Immature natural killer cell (primary cell): ENCODE measurements around the gene NFATC3. TPM values are rescaled to one million over a fixed set of nuclear protein-coding genes. Genes with fewer than 3 reads are reported as not detected.
A peak's percentile ranks its signal among the peaks of the same experiment; 100 is the strongest.

Experiments
- DNase-seq, 3 donors: peaks; one replicate each; pipeline ENCODE4 v3.0.0; 2022; ENCODE audit warnings: mixed read lengths in 1 of 3
- H3K27ac Mint-ChIP-seq, 6 donors: one replicate each; pipeline ENCODE4 v1.8.0; 2020; ENCODE audit warnings: mixed read lengths in 6 of 6, mild to moderate bottlenecking in 5 of 6, inconsistent platforms in 4 of 6, moderate library complexity in 3 of 6
- H3K27me3 Mint-ChIP-seq, 3 donors: one replicate each; pipeline ENCODE4 v1.8.0; 2020 to 2021; ENCODE audit warnings: low read depth in 3 of 3, mild to moderate bottlenecking in 3 of 3, mixed read lengths in 3 of 3, moderate library complexity in 3 of 3, inconsistent platforms in 1 of 3
- H3K36me3 Mint-ChIP-seq, 3 donors: one replicate each; pipeline ENCODE4 v1.8.0; 2020; ENCODE audit warnings: mixed read lengths in 3 of 3, inconsistent platforms in 2 of 3, mild to moderate bottlenecking in 2 of 3
- H3K4me1 Mint-ChIP-seq, 2 donors: one replicate each; pipeline ENCODE4 v1.8.0; 2020; ENCODE audit warnings: inconsistent platforms in 2 of 2, mild to moderate bottlenecking in 2 of 2, mixed read lengths in 2 of 2, moderate library complexity in 1 of 2
- H3K4me3 Mint-ChIP-seq, 5 donors: one replicate each; pipeline ENCODE4 v1.8.0; 2020; ENCODE audit warnings: mild to moderate bottlenecking in 5 of 5, mixed read lengths in 5 of 5, inconsistent platforms in 3 of 5, moderate library complexity in 3 of 5
- H3K9me3 Mint-ChIP-seq, 6 donors: one replicate each; pipeline ENCODE4 v1.8.0; 2020; ENCODE audit warnings: mild to moderate bottlenecking in 6 of 6, mixed read lengths in 6 of 6, inconsistent platforms in 4 of 6, moderate library complexity in 3 of 6
- polyA plus RNA-seq, 3 donors: library from polyadenylated mRNA; unstranded; fragments of 300-500 nt; fragmentation: Illumina TruSeq; gene quantifications; one replicate each; pipeline ENCODE4 v1.2.3, GENCODE V29; 2021

Gene NFATC3
- polyA plus RNA-seq, 3 donors from 2014 or later = 66.5 to 160 (median 119) TPM

DNA sequence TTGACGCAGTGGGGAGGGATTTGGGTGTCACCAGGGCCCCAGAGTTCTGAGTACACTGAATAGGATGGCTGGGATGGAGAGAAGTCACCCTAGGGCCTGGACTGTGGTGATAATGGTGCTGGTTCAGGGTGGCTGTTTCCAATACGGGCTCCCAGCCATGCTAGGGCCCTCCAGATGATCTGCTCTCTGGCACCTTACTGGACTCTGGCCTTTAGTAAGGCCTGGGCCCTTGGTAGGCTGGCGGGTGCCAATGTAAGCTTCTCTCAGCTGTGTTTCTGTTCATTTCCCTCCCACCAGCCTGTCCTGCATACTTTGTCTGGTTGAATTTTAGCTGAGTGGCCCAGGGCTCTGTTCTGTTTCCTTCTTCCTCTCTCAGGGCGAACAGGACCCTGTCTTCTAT is 162.8 kb downstream of the NFATC3 start:
- peaks cover 4 to 12% (median 4%) of the 10 kb centered on the region in 3 donors for H3K36me3 Mint-ChIP-seq
- H3K27ac Mint-ChIP-seq = no peak overlapping the region
- H3K4me3 Mint-ChIP-seq = peak overlapping the region in 2 of 5 donors; percentile 14 to 24
- H3K9me3 Mint-ChIP-seq = no peaks in the 10 kb centered on the region
- no peak for DNase-seq
- H3K27me3 Mint-ChIP-seq = peaks cover 6 to 11% (median 8%) of the 10 kb centered on the region in 3 donors
- H3K4me1 Mint-ChIP-seq = peaks cover 19 to 21% of the 10 kb centered on the region in 2 donors

DNA sequence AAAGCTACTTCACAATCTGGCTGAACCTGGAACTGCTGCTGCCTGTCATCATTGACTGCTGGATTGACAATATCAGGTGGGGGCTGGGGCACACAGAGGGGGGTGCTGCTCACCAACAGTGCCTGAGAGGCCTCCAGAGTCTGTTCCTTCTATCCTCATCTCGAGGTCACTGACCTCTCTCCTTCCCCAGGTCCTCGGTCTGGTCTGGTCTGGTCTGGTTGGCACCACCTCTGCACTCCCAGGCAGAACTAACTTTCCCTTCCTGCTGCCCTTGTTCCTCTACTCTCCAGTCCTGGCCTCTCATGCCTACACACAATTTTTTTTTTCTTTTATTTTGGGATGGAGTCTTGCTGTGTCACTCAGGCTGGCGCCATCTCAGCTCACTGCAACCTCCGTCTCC is 164.2 kb downstream of the NFATC3 start:
- H3K27ac Mint-ChIP-seq = peak overlapping the region in 2 of 6 donors; percentile 35 to 63
- H3K36me3 Mint-ChIP-seq = peaks cover 4 to 12% (median 4%) of the 10 kb centered on the region in 3 donors
- H3K27me3 Mint-ChIP-seq = peaks cover 6 to 11% (median 8%) of the 10 kb centered on the region in 3 donors

DNA sequence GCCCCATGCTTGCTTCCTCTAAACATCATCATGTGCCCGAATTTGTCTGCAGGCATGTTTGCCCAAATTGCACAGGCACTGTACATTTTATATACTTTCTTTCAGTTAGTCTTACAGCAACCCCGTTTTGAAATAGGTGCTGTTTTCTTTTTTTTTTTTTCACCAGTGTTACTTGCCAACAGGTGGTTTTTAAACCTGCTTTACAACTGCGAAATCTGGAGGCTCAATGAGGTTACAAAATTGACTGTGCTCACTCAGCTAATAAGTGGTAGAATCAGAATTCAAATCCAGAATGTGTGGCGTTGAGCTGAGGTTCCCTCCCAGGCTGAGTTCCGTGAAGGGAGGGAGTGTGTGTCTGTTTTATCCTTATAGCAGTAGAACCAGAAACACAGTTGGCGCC is 165.8 kb downstream of the NFATC3 start:
- Mint-ChIP-seq H3K4me3 (no peak overlapping the region), H3K9me3 (no peaks in the 10 kb centered on the region), H3K4me1 (peaks cover 5 to 9% of the 10 kb centered on the region in 2 donors), H3K36me3 (peaks cover 4 to 12% (median 4%) of the 10 kb centered on the region in 3 donors), H3K27me3 (peaks cover 0 to 2% (median 1%) of the 10 kb centered on the region in 3 donors), H3K27ac (no peak overlapping the region)
- no peak for DNase-seq

More for the DNA sequence above, 164.2 kb downstream of the NFATC3 start:
- DNase-seq = no peak
- Mint-ChIP-seq H3K9me3 (no peaks in the 10 kb centered on the region), H3K4me1 (peaks cover 19% of the 10 kb centered on the region in 2 donors), H3K4me3 (no peak overlapping the region)

DNA sequence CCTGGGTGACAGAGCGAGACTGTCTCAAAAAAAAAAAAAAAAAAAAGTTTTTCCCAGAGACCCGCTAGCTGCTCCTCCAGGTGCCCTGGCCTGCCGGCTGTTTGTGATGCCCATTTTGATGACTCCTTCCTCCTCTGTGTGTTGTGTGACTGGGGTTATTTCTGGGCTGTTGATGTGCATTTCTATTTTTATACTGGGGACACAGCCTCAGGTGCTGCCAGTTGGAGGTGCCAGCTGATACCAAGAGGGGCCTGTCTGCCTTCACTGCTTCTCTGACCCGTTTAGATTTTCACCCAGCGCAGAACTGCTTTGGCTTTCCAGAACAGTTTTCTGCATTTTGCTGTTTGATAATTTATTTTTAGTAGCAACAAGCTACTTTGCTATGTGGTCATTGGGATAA is 166.7 kb downstream of the NFATC3 start:
- peaks cover 4 to 12% (median 4%) of the 10 kb centered on the region in 3 donors for H3K36me3 Mint-ChIP-seq
- DNase-seq = no peak
- H3K4me3 Mint-ChIP-seq = no peak overlapping the region
- H3K27me3 Mint-ChIP-seq = peaks cover 0 to 1% (median 1%) of the 10 kb centered on the region in 3 donors
- H3K4me1 Mint-ChIP-seq = peaks cover 0 to 3% of the 10 kb centered on the region in 2 donors
- no peak overlapping the region for H3K27ac Mint-ChIP-seq
- no peaks in the 10 kb centered on the region for H3K9me3 Mint-ChIP-seq

DNA sequence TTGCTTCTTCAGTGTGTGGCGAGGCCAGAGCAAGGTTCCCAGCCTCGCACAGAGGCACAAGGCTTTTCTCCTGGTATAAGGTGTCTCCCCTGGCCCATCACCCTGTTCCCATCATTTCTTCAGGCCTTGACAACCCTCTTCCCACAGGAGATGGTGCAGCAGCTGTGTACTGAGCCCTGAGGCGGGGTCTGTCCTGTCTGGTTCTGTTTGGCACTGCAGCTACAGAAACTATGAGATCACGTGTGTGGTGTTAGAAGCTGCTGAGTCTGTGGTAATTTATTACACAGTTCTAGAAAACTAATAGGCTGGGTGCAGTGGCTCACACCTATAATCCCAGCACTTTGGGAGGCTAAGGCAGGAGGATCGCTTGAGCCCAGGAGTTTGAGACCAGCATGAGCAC is 167.2 kb downstream of the NFATC3 start:
- no peak overlapping the region for H3K4me3 Mint-ChIP-seq
- peaks cover 0 to 1% (median 1%) of the 10 kb centered on the region in 3 donors for H3K27me3 Mint-ChIP-seq
- no peak for DNase-seq
- peaks cover 4 to 12% (median 4%) of the 10 kb centered on the region in 3 donors for H3K36me3 Mint-ChIP-seq
- peaks cover 0 to 3% of the 10 kb centered on the region in 2 donors for H3K4me1 Mint-ChIP-seq
- no peak overlapping the region for H3K27ac Mint-ChIP-seq
- no peaks in the 10 kb centered on the region for H3K9me3 Mint-ChIP-seq

DNA sequence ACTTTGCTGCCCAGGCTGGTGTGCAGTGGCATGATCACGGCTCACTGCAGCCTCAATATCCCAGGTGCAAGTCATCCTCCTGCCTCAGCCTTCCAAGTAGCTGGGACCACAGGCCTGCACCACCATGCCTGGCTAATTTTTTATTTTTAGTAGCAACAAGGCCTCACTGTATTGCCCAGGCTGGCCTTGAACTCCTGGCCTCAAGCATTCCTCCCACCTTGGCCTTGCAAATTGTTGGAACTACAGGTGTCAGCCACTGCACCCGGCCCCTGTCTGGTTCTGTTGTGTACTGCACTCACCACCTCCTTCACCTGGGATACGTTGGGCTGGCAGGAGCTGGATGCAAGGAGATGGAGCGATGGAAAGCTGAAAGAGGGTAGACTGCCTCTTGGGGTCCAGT is 168.6 kb downstream of the NFATC3 start:
- no peak for DNase-seq
- Mint-ChIP-seq H3K4me1 (no peaks in the 10 kb centered on the region), H3K27me3 (peaks cover 0 to 5% (median 1%) of the 10 kb centered on the region in 3 donors), H3K27ac (no peak overlapping the region), H3K9me3 (no peaks in the 10 kb centered on the region), H3K4me3 (no peak overlapping the region), H3K36me3 (peaks cover 4 to 16% (median 4%) of the 10 kb centered on the region in 3 donors)

DNA sequence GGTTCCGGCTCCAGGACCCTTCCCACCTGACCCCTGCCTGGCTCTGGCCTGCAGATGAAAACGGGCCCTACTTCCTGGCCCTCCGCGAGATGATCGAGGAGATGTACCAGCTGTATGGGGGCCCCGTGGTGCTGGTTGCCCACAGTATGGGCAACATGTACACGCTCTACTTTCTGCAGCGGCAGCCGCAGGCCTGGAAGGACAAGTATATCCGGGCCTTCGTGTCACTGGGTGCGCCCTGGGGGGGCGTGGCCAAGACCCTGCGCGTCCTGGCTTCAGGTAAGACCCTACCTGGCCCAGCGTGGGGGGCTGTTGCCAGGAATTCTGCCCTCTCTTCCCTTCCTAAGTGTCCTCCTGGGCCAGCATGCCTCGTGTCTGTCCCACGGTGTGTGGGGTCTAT is 170.5 kb downstream of the NFATC3 start:
- H3K27ac Mint-ChIP-seq = peak overlapping the region in 1 of 6 donors; percentile 11
- no peak for DNase-seq
- H3K27me3 Mint-ChIP-seq = peaks cover 0 to 5% (median 1%) of the 10 kb centered on the region in 3 donors
- no peaks in the 10 kb centered on the region for H3K4me1 Mint-ChIP-seq
- peaks cover 4 to 15% (median 4%) of the 10 kb centered on the region in 3 donors for H3K36me3 Mint-ChIP-seq
- no peaks in the 10 kb centered on the region for H3K9me3 Mint-ChIP-seq
- no peak overlapping the region for H3K4me3 Mint-ChIP-seq

DNA sequence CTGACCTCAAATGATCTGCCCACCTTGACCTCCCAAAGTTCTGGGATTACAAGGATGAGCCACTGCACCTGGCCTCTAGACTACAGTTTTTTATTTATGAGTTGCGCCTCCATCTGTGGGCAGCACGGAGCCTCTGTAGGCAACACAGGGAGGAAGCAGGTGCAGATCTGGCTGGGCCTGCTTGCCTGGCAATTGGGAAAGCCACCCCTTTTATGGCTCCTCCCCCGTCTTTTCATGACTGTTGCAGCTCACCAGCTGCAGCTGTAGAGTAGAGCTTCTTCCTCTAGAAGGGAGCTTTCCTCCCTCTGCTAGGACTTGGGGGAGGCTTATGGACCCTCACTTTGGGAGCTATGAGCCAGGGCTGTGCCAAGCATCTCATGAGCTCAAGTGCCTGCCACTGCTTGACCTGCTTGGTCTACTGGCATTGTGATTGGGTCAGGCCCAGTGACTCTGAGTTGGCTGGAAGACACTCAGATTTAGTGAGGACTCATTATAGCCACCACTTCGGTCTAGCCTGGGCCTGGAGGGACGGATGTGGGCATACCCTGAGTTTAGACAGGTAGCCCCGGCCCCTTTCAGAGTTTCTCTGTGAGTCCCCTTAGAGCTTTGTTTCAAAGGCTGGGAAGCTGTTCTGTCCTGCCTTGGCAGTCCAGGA is 172.2 kb downstream of the NFATC3 start:
- no peak overlapping the region for H3K27ac Mint-ChIP-seq
- no peaks in the 10 kb centered on the region for H3K9me3 Mint-ChIP-seq
- H3K36me3 Mint-ChIP-seq = peaks cover 0 to 4% (median 0%) of the 10 kb centered on the region in 3 donors
- DNase-seq = no peak
- peaks cover 9 to 10% of the 10 kb centered on the region in 2 donors for H3K4me1 Mint-ChIP-seq
- H3K27me3 Mint-ChIP-seq = peaks cover 0 to 3% (median 1%) of the 10 kb centered on the region in 3 donors
- no peak overlapping the region for H3K4me3 Mint-ChIP-seq

DNA sequence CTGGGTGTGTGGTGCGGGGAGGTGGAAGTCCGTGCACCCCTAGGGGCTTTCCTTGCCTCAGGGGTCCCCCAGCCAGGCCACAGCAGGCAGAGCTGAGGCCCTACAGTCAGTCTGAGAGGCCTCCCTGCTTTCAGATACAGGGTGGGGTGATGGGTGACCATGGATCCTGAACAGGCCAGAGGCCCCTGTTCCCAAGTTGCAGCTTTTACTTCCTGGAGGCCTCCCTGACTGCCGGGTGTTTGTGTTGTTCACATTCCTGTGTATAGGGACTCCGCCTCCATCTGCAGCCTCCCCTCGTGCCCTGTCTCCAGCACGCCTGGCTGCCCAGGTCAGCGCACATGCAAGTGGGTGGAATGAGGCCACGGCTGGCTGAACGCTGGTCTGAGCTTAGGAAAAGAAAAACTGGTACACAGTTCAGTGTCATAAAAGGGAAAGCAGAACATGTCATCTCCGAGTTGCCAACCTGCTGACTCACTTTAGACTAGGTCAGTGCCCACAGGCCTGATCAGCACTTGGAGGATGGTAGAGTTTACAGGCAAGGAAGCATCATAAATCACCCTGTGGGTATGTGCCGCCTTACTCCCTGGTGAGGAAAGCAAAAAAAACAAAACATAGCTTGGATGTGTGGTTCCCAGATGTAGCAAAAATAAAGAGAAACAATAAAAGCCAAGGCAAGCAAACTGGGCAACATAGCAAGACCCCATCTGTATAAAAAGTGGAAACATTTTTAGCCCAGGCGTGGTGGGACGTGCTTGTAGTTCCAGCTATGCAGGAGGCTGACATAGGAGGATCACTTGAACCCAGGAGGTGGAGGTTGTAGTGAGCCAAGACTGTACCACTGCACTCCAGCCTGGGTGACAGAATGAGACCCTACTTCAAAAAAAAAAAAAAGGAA is 173.0 kb downstream of the NFATC3 start:
- Mint-ChIP-seq H3K27ac (no peak overlapping the region), H3K9me3 (no peaks in the 10 kb centered on the region)

DNA sequence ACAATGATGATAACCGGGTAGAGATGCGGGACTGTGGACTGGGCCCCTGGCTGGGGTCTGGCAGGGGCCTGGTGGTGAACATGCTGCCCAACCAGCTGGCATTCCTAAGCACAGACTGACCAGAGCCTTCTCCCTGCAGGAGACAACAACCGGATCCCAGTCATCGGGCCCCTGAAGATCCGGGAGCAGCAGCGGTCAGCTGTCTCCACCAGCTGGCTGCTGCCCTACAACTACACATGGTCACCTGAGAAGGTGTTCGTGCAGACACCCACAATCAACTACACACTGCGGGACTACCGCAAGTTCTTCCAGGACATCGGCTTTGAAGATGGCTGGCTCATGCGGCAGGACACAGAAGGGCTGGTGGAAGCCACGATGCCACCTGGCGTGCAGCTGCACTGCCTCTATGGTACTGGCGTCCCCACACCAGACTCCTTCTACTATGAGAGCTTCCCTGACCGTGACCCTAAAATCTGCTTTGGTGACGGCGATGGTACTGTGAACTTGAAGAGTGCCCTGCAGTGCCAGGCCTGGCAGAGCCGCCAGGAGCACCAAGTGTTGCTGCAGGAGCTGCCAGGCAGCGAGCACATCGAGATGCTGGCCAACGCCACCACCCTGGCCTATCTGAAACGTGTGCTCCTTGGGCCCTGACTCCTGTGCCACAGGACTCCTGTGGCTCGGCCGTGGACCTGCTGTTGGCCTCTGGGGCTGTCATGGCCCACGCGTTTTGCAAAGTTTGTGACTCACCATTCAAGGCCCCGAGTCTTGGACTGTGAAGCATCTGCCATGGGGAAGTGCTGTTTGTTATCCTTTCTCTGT is 174.0 kb downstream of the NFATC3 start:
- DNase-seq = no peak
- Mint-ChIP-seq H3K4me3 (no peak overlapping the region), H3K9me3 (no peaks in the 10 kb centered on the region), H3K36me3 (peaks cover 0 to 4% (median 0%) of the 10 kb centered on the region in 3 donors), H3K27me3 (peaks cover 2 to 8% (median 4%) of the 10 kb centered on the region in 3 donors), H3K27ac (no peak overlapping the region), H3K4me1 (peaks cover 19 to 24% of the 10 kb centered on the region in 2 donors)

More for the DNA sequence above, 173.0 kb downstream of the NFATC3 start:
- Mint-ChIP-seq H3K27me3 (peaks cover 0 to 3% (median 0%) of the 10 kb centered on the region in 3 donors), H3K4me3 (no peak overlapping the region), H3K4me1 (peaks cover 10 to 14% of the 10 kb centered on the region in 2 donors), H3K36me3 (peaks cover 0 to 4% (median 0%) of the 10 kb centered on the region in 3 donors)
- no peak for DNase-seq

DNA sequence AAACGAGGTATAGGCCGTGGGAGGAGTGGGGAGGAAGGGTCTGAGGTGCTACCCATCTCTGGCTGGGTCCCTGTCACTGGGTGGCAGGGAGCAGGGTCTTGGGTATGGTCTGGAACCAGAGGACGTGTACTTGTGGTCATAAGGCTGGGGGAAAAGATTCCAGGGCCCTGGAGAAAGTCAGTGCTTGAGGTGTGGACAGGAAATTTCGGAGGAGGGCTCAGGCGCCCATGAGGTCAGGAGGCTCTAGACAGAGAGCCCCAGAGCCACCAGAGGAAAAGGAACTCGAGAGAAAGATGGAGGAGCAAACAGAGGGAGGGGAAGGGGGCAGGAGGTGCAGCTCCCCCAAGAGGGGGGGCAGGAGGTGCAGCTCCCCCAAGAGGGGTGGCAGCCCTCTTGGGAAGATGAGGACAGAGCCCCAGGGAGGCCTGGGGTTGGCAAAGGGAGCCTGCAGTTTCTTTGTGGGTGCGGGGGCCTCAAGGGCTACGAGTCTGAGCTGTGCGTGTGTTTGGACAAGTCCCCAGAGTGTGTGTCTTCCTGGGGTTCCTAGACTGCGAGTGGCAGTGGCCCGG is 178.5 kb downstream of the NFATC3 start:
- no peak for DNase-seq
- Mint-ChIP-seq H3K27me3 (peaks cover 9 to 14% (median 11%) of the 10 kb centered on the region in 3 donors), H3K9me3 (no peaks in the 10 kb centered on the region), H3K27ac (peak overlapping the region; percentile 97 to 99 (median 98)), H3K36me3 (no peaks in the 10 kb centered on the region), H3K4me3 (peak overlapping the region; percentile 93 to 98 (median 95)), H3K4me1 (peaks cover 33 to 53% of the 10 kb centered on the region in 2 donors)

DNA sequence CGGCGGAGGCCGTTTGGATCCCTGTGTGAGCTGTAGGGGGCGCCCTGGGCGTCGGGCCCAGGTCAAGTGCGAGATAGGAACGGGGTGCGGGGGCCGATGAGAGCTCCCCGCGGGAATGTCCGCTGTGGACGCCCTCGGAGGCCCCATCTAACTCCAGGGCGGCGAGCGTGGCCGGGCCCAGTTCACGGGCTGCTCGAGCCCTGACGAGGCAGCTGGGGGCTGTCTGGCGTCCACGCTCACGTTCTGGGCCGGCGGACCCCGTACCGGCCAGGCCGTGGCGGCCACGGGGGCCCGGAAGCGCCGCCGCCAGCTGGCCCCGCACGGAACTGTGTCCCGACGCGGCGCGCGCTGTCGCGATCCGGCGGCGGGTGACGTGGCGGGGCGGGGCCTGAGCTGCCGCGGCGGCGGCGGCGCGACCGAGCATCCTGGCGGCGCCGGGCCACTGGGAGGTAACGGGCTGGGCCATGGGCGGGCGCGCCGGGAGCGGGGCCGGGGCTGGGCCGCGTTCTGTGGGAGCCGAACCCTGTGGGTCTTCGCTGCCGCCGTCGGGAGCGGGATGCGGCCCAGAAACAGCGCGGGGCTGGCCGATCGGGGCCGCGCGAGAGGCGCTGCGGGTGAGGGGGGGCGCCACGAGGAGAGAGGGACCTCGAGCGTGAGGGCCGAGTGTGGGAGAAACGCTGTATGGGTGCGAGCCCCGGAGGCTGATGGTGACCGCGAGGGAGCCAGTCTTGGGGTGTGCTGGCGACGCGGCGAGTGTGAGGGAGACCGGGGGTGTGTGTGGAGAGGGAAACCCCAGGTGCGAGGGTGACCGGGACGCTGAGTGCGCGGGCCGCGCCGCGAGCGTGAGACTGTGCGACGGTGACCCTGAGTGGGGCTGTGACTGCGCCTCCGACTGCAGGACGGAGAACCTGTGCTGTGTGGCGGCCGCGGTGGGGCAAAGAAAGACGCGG is 179.2 kb downstream of the NFATC3 start, which contains the start of gene SLC7A6:
Gene SLC7A6, plus strand, starts transcription at position 399 of the 950 bp plus-strand sequence. CDS start 10,201 bp downstream, outside the sequence.
- Mint-ChIP-seq H3K4me1 (peaks cover 38 to 59% of the 10 kb centered on the region in 2 donors), H3K9me3 (no peaks in the 10 kb centered on the region), H3K4me3 (peak within 1 kb of the TSS; percentile 95 to 98 (median 96)), H3K36me3 (peaks cover 0 to 4% (median 0%) of the 10 kb centered on the region in 3 donors), H3K27me3 (peaks cover 9 to 14% (median 11%) of the 10 kb centered on the region in 3 donors), H3K27ac (peak within 1 kb of the TSS; percentile 97 to 99 (median 98))
- DNase-seq = peak; percentile 86 to 89 (median 87)
